NT2/D1 (cell line): Measurements from ENCODE around the gene PTCD1.

Experiments used
- YY1 ChIP-seq: IDR thresholded peaks from 2 replicates; pipeline ENCODE4 v1.6.1; 2011; ENCODE audit not compliant: insufficient read length, insufficient read depth
- ZNF274 ChIP-seq: IDR thresholded peaks from 2 replicates; pipeline ENCODE4 v1.6.1; 2011; ENCODE audit warnings: mild to moderate bottlenecking, low read depth, low read length

- TF ChIP-seq YY1: no peak
- TF ChIP-seq ZNF274: no peak
Measured at GRCh38 chr7:99446096-99446495, 7.5 kb upstream of the PTCD1 start.
